Measurements from ENCODE around the gene SPATA1.

DNA sequence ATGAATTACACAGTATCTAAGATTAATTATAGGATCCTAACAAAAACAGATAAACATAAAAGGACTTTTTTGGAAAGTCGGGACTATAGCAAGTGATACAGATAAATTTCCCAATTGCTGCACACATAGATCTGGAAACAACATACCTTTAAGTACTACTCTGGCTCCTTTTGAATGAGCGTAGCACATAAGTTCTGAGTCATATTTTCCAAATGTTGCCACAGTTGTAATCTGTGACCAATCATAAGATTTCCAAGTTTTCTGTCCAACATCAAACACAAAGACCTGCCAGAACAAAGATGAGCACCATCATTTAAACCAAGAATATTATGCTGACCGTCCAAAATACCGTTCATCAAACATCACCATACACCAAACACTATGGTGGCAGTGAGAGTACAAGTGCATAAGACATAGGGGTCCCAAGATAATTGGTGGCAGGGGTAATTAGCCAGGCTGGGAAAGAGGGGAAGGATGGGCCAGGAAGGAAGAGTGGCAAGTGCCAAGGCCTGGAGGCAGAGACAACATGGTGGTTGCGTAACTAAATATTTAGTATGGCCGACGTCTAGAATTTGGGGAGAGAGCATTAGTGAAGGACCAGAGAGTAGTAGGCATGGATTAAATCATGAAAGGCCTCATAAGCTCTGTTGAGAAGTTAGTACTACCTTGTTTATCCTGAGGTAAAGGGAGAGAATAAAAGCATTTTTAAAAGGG is 64.4 kb downstream of the SPATA1 start:
- TF ChIP-seq CTCF (IDR thresholded peaks at IDR 0.05) (no peak), EZH2 (IDR thresholded peaks at IDR 0.05) (no peak)

Measured in neural progenitor cell (in vitro differentiated cells).